Measurements from ENCODE around the gene SLC16A4.

SLC16A4 gene

DNA sequence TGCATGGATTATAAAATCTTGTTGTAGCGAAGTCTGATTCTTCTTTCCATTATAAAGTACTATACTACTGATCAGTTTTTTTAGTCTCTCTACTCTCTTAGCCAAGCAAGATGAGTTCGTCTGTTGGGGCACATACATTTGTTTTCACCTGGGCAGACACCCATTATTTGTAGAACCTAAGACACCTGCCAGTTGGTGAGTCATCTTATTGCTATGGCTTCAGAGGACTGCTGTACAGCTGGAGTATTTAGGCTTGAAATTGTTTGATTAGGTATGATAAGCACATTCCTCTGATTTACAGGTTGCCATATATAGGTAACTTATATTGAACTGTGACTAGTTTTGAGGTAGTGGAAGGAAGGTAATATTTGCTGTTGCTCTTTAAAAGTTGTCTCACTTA, 34.4 kb downstream of the SLC16A4 start:
- DNase-seq (ENCODE audit: low spot score): no peak

DNA sequence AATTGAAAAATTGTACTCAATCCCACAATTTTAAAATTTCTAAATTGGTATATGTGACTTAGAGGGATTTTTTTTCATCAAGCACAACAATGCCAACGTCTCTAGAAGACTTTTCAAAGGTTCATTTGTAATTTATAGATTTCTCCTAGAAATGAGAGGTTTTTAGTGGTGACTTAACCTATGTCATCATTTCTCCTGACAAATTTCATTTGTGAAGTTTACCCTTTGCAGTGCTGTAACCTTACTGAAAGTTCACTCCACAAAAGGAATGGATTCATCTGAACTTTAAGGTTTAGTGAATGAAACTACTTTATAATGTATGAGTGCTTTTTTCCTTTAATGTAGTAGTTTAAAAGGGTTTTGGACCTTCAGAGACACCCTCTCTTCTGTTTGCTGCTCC, 35.5 kb downstream of the SLC16A4 start:
- DNase-seq (ENCODE audit: low spot score): no peak

DNA sequence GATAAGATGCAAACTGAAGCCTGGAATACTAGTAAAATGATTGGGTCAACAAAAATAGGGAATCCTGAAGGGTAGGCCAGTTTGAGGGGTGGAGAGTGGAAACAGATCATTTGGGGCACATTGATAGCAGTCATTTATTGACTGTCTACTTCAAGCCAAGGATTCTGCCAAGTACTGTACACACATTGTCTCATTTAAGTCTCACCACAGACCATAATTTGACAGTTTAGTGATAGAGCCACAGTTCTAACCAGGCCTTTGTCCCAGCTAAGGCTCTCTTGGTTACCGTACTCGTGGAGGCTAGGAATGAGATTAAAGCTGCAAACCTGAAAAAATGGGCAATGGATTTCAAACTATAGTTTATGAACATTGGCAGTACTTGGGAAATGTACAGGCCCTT, 40.5 kb downstream of the SLC16A4 start:
- DNase-seq (ENCODE audit: low spot score): no peak

DNA sequence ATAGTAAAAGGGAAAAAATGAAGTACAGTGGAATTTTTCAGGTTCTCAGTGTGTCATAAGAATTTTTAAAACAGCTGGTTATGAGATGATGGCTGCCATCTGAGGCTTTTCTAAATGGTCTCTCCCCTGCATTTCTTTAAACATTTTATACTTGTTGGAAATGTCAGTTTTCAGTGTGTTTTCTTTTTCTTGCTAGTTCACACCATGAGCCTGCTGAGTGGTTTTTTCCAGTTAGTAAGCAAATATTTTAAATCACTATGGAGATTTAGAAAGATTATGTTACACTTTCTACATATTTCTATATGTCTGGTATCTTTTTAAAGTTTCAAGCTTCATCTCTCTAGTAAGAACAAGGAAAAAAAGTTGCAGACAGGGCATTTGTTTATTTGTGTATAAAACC, 42.1 kb downstream of the SLC16A4 start:
- no peak for DNase-seq (ENCODE audit: low spot score)

DNA sequence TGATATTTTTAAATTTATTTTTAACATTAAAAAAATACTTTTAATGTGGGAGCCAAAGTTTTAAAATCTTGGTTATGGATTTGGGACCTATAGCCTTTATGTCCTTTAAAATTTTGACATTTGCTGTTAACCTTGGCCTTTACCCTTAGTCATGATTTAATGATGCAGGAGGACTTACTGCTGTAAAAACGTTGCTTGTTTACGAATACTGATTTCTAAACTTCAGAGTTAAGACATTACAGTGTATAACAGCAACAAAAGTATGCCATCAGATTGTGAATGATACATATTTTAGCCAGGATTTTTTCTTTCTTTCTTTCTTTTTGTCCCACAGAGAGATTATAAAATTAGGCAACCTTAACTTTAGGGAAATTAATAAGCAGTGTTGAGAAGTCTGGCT, 42.8 kb downstream of the SLC16A4 start:
- no peak for DNase-seq (ENCODE audit: low spot score)

DNA sequence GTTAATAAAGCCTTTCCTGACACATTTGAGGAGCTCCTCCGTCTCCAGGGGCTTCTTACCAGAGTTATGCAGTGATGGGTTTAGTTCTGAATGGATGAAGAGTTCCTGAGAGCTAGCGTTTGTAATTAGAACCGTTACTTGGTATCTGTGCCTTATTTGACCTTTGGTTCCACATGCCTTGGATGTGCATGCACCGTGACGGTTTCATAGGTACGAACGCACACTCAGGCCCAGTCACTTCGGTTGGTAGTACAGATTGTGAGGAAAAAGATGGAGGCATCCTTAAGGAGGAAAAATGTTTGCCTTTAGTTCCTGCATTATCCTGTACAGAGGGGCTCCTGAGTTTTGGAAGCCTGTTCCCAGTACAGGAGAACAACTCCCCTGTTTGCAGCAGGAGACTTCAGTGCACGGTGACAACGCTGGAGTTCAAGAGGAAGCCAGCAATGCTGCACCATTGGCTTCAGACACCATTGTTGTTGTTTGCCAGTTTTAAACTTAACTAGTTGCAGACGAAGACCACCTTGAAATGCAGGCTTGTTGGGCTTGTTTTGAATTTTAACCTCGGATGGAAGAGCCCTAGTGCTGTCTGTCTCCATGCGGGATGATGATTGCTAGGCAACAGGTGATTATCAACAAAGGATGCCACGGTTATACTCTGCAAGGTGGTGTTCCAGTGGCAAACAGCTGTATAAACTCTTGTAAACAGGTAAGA, 43.5 kb downstream of the SLC16A4 start:
- DNase-seq (ENCODE audit: low spot score): no peak

DNA sequence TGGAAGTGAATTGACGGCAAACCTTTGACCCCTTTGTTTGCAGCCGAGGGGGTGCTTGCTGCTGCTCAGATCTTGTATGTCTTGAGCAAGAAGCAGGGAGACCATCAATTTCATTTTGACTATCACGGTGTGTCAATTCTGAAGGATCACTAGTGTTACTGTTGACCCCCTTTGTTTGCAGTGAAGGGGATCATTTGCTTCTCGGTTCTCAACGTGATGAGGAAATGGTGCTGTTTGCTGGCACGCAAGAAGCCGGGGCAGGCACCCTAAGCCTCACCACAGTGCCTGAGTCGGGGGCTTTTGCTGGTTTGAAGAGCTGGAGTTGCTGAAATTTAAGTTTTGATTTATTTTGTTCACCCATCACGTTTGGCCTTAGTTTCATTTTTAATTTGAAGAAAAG, 44.1 kb downstream of the SLC16A4 start:
- no peak for DNase-seq (ENCODE audit: low spot score)

DNA sequence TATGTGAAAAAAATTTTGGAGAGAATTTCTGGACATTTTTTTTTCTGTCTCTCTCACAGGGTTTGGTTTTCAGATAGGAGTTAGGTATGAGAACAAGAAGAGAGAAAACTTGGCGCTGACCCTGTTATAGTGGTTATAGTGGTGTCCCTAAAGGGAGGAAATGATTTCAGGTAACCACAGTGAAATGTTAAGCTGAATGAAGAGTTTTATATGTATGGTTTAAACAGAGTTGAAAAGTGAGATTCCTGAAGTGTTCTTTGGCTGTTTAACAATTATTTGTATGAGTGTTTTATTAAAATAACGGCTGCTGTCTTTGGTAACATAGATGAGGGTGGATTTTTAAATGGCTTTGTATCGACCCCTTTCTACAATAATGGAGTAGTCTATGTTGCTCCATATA, 45.3 kb downstream of the SLC16A4 start:
- DNase-seq (ENCODE audit: low spot score): no peak

DNA sequence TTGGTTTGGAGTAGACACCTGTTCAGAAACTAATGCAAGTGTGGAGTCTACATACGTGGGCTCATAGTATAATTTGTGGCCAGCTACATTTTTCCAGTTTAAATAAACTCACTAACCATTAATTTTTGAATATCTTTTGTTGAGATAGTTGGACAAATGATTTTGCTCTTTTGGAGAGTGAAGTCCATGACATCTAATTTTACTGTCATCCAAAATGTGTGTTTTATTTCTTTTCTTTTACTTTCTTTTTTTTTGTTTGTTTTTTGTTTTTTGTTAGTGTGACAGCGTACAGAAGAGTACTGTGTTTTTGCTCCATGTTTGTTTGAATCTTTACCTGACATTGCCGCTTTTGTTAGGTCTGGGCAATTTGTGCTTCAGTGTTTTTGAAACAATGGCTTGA, 46.7 kb downstream of the SLC16A4 start:
- DNase-seq (ENCODE audit: low spot score): no peak

DNA sequence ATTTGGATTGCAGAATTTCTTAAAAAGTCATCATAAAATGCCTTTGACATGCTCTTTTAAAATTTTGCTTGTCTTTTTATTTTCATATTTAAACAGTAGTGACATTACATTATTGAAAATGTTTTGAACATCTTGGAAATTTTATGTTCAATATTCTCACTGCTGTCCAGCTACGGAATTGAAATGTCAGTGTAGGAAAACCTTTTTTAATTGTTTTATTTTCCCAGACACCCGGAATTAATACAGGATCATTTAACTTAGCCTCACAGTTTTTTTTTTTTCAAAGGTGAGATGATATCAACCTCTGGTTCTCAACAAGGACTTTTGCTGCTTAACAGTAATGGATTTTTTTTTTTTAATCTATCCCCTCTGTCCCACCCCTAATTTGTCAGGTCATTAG, 47.6 kb downstream of the SLC16A4 start:
- no peak for DNase-seq (ENCODE audit: low spot score)

DNA sequence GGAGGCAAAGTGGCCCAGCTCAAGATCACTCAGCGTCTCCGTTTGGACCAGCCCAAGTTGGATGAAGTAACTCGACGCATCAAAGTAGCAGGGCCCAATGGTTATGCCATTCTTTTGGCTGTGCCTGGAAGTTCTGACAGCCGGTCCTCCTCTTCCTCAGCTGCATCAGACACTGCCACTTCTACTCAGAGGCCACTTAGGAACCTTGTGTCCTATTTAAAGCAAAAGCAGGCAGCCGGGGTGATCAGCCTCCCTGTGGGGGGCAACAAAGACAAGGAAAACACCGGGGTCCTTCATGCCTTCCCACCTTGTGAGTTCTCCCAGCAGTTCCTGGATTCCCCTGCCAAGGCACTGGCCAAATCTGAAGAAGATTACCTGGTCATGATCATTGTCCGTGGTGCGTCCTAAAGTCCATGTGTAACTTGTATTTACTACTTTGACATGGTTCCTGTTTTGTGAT, 48.9 kb downstream of the SLC16A4 start:
- DNase-seq (ENCODE audit: low spot score): no peak

DNA sequence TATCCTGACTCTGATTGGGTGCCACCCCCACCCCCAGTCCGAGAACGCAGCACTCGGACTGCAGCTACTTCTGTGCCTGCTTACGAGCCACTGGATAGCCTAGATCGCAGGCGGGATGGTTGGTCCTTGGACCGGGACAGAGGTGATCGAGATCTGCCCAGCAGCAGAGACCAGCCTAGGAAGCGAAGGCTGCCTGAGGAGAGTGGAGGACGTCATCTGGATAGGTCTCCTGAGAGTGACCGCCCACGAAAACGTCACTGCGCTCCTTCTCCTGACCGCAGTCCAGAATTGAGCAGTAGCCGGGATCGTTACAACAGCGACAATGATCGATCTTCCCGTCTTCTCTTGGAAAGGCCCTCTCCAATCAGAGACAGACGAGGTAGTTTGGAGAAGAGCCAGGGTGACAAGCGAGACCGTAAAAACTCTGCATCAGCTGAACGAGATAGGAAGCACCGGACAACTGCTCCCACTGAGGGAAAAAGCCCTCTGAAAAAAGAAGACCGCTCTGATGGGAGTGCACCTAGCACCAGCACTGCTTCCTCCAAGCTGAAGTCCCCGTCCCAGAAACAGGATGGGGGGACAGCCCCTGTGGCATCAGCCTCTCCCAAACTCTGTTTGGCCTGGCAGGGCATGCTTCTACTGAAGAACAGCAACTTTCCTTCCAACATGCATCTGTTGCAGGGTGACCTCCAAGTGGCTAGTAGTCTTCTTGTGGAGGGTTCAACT, 49.5 kb downstream of the SLC16A4 start:
- DNase-seq (ENCODE audit: low spot score): no peak

DNA sequence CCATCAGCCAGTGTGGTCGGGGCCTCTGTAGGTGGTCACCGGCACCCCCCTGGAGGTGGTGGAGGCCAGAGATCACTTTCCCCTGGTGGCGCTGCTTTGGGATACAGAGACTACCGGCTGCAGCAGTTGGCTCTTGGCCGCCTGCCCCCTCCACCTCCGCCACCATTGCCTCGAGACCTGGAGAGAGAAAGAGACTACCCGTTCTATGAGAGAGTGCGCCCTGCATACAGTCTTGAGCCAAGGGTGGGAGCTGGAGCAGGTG, 50.7 kb downstream of the SLC16A4 start:
- DNase-seq (ENCODE audit: low spot score): no peak

DNA sequence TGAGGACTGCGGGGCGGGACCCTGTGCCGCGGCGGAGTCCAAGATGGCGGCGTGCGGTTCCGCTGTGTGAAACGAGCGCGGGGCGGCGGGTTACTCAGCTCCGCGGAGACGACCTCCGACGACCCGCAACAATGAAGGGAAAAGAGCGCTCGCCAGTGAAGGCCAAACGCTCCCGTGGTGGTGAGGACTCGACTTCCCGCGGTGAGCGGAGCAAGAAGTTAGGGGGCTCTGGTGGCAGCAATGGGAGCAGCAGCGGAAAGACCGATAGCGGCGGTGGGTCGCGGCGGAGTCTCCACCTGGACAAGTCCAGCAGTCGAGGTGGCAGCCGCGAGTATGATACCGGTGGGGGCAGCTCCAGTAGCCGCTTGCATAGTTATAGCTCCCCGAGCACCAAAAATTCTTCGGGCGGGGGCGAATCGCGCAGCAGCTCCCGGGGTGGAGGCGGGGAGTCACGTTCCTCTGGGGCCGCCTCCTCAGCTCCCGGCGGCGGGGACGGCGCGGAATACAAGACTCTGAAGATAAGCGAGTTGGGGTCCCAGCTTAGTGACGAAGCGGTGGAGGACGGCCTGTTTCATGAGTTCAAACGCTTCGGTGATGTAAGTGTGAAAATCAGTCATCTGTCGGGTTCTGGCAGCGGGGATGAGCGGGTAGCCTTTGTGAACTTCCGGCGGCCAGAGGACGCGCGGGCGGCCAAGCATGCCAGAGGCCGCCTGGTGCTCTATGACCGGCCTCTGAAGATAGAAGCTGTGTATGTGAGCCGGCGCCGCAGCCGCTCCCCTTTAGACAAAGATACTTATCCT, 51.2 kb downstream of the SLC16A4 start:
- DNase-seq (ENCODE audit: low spot score): peak; percentile 44

DNA sequence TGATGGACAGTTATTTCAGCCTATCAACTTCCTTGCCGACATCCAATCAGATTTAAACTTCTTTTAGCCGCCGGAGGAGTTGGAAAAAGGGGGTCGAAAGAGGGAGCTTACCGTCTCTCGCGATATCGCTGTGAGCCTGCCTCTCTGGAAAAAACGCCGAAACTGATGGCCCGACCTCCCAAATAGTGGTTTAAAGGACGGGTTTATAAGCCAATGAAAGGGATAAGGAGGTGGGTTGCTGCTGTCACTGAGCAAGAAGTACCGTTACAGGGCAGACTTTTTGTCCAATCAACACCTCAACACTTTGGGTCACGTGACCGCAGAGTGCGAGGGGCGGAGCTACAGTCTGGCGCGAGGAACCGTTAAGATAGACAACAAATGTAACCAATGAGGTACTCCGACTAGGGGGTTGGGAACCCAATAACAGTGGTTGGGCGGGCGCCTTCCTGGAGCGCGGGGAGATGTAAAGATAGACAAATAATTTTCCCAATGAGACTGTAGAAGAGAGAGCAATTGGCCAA, 51.9 kb downstream of the SLC16A4 start, which contains the start of gene RBM15:
Gene RBM15 (plus strand): TSS at position 492 of the 521 bp plus-strand sequence. CDS start 29 bp downstream, at position 521.
- peak; percentile 100 for DNase-seq (ENCODE audit: low spot score)

DNA sequence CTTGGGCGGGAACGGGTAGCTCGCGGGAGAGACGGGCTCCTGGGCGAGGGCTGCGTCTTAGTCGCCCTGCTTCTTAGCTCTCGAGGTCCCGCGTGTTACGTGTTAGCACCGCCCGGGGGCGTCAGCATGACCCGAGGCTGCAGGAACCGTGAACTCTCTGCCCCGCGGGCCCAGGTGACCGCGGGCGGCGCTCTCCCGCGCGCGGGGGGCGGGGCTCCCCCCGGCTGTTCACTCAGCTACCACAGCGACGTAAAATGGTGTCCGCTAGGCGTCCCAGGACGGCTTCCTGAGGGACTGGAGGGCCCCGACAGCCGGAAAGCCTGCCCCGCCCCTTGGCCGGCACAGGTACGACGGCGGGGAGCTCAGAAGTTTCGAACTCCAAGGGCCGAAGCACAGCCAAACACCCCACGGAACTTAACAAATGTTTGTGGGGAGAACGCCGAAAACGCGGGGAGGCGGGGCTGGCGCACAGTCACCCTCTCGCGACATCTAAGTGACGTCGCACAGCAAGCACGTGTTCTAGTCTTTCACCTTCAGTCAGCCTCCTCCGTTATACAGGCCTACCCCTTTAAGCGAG, 52.4 kb downstream of the SLC16A4 start:
- DNase-seq (ENCODE audit: low spot score): peak; percentile 80

DNA sequence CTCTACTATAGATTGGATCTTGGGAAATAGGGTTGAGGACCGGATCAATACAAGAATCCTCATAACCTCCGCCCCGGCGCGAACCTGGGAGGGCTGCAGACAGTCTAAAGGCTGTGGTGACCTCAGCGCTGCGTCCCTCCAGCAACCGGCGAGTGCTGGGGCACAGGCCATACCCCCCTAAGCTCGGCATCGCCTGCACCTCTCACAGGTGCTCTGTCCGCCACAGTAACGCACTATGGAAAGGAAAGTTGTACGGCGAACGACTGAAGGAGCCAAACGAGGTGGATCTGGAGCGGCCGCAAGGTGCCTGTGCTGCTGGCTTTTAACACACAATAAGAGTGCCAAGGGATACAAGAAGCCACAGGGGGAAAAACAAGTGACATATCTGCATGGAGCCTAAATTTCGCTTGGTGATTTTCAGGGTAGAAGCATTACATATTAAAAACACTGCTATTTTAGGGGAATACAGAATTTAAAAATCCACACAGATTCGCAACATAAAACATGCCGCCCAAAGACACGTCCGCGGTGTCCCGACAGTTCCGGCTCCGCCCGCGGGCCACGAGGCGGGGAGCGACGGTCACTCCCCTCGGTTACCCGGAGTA, 53.0 kb downstream of the SLC16A4 start:
- DNase-seq (ENCODE audit: low spot score): peak; percentile 47

DNA sequence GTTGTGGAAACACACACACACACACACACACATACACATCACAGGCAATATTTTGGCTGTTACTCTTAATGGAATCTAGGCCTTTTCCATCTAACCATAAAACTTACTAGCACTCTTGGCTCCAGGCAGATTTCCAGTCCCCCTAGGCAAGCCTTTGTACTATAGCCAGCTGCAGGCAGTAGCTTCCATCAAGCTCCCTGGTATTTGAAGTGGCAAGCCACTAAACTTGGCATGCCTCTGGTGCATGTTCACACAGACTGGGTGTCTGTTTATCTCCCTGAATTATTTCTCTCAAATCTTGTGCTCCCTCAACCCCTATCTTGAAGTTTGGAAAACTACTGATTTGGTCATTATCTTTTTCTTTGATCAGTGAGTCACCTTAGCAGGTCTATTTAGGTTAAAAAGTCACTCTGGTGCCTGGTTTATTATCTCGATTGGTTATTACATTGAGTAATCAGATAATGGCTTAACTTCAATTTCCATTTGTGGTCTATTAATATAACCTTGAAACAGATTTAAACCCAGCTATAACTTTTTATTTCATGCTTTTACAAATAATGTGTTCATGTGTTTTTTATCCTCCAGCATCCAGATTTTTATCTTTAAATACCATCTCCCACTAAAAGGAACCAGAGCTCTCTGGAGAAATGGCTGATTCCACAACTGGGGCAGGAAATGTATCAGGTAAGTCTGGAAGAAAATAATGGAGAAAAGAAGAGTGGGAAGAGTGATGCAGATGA, 54.4 kb downstream of the SLC16A4 start:
- DNase-seq (ENCODE audit: low spot score): no peak

DNA sequence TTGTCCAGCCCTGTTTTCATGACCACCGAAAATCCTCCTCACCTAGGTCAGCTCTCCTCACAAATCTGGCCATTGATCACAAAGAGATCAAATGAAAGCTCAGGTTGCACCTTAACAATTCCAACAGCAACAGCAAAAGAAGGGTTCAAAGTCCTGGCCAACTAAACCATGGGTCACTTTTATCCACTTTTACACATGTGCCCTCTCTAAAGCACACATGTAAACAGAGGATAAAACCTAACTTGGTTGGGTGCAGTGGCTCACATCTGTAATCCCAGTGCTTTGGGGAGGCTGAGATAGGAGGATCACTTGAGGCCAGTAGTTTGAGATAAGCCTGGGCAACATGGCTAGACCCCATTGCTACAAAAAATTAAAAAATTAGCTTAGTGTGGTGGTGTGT, 55.6 kb downstream of the SLC16A4 start:
- no peak for DNase-seq (ENCODE audit: low spot score)

DNA sequence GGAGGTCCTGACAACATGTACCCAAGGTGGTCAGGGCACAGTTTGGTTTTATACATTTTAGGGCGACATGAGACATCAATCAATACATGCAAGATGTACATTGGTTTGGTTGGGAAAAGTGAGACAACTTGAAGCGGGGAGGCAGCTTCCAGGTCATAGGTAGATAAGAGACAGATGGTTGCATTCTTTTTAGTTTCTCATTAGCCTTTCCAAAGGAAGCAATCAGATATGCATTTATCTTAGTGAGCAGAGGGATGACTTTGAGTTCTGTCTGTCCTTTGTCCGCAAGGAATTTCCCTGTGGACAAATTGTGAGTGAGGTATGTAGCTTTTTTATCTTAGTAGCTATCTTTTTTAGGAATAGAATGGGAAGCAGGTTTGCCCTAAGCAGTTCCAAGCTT, 62.1 kb downstream of the SLC16A4 start:
- no peak for DNase-seq (ENCODE audit: low spot score)

DNA sequence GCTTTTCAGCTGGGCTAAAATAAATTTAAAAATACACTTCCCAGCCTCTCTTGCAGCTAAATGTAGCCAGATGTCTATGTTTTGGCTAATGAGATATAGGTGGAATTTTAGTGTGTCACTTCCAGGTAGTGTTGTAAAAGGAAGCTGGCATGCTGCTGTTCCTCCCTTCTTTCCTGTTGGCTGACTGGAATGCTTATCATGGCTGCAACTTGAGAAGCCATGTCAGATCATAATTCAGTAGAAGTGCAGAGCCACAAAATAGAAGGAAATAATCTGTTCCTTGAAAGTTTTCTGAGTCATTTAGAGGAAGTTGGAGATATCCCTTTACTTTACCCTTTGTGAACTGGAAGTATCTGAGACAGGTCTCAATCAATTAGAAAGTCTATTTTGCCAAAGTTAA, 62.6 kb downstream of the SLC16A4 start:
- DNase-seq (ENCODE audit: low spot score): peak; percentile 58
